Glutamatergic neuron (in vitro differentiated cells): Measurements from ENCODE around the gene TMEM38B. TPM values are rescaled to one million over a fixed set of nuclear protein-coding genes. Genes with fewer than 3 reads are reported as not detected.
"Not testable (repeated sequence)": the region's sequence is repeated elsewhere in the genome, so short reads cannot be mapped to it uniquely, and the experiment has no call there.

Experiments
- DNase-seq: peaks from one replicate; pipeline ENCODE4 v3.0.0; 2022
- H3K27ac Mint-ChIP-seq: one replicate; pipeline ENCODE4 v1.8.0; 2020; ENCODE audit warnings: mild to moderate bottlenecking, mixed read lengths, inconsistent platforms; ENCODE audit not compliant: unreplicated experiment
- H3K27me3 Mint-ChIP-seq: one replicate; pipeline ENCODE4 v1.8.0; 2020; ENCODE audit warnings: mild to moderate bottlenecking, moderate library complexity, mixed read lengths, inconsistent platforms; ENCODE audit not compliant: unreplicated experiment
- H3K36me3 Mint-ChIP-seq: one replicate; pipeline ENCODE4 v1.8.0; 2020; ENCODE audit warnings: mild to moderate bottlenecking, mixed read lengths, inconsistent platforms; ENCODE audit not compliant: unreplicated experiment
- H3K4me1 Mint-ChIP-seq: one replicate; pipeline ENCODE4 v1.8.0; 2020; ENCODE audit warnings: mild to moderate bottlenecking, low read depth, mixed read lengths, inconsistent platforms; ENCODE audit not compliant: unreplicated experiment
- H3K4me3 Mint-ChIP-seq: one replicate; pipeline ENCODE4 v1.8.0; 2020; ENCODE audit warnings: mild to moderate bottlenecking, mixed read lengths, inconsistent platforms; ENCODE audit not compliant: unreplicated experiment
- H3K9me3 Mint-ChIP-seq: one replicate; pipeline ENCODE4 v1.8.0; 2020; ENCODE audit warnings: mild to moderate bottlenecking, moderate library complexity, mixed read lengths, inconsistent platforms; ENCODE audit not compliant: unreplicated experiment
- CTCF ChIP-seq: fragments of 200-600 bp; sonication (generic); IDR thresholded peaks from one replicate; pipeline ENCODE4 v1.5.0; 2021; ENCODE audit not compliant: partially characterized antibody, unreplicated experiment
- total RNA-seq: library from RNA; stranded (reverse); fragmentation: NEBNext Ultra II Directional; extraction: Animal tissue kit (Norgen Biotek cat#: 25700); gene quantifications from one replicate; pipeline ENCODE4 v1.2.1, GENCODE V29; 2021; ENCODE audit not compliant: unreplicated experiment

The TMEM38B gene
- total RNA-seq, 1 donor from 2014 or later: 3.0 TPM

DNA sequence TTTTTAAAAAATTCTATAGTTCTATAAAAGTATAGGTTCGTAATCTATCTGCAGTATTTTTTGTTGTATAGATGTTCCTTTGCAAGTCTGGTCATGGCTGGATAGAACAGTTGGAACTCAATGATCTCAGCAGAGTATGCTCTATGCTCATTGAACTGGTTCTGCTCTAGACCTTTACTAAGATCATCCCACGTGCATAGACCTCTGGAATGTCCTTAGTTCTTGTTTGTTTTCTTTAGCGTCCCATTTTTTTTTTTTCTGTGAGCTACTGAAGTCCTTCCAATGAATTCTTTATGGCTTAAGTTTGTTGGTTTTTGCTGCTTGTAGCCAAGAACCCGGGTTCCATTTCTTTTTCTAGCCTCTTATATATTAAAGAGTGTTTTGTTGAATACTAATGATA, 3.5 kb downstream of the TMEM38B start:
- H3K4me3 Mint-ChIP-seq: no peak overlapping the region
- H3K27me3 Mint-ChIP-seq: peaks cover 2% of the 10 kb centered on the region
- no peaks in the 10 kb centered on the region for H3K9me3 Mint-ChIP-seq
- no peaks in the 10 kb centered on the region for H3K36me3 Mint-ChIP-seq
- no peak overlapping the region for H3K27ac Mint-ChIP-seq
- peaks cover 4% of the 10 kb centered on the region for H3K4me1 Mint-ChIP-seq
- no peak for DNase-seq
- TF ChIP-seq CTCF: no peak

GRCh38 chr9:105698348-105698870, 4.1 kb downstream of the TMEM38B start:
- Mint-ChIP-seq H3K4me3 (no peak overlapping the region), H3K36me3 (no peaks in the 10 kb centered on the region), H3K27me3 (peaks cover 2% of the 10 kb centered on the region), H3K4me1 (peaks cover 4% of the 10 kb centered on the region), H3K9me3 (no peaks in the 10 kb centered on the region), H3K27ac (no peak overlapping the region)
- TF ChIP-seq CTCF: no peak
- DNase-seq: no peak

DNA sequence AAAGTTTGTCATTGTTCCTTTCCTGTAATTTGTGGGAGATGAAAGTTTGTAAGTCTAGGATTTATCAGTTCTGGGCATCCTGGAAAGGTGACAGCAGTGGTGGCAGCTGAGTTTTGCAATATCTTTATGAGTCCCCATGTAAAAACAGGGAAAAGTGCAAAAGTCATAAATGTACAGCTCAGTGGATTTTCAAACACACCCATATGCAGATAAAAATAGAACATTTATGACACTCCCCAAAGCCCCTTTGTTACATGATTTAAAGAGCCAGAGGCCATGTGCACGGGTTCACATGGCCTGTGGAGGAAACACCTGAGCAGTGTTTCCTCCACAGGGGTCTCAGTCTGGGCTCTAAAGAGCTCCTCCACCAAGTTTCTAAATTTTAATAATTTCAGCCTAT, 6.3 kb downstream of the TMEM38B start:
- Mint-ChIP-seq H3K36me3 (no peaks in the 10 kb centered on the region), H3K4me1 (no peaks in the 10 kb centered on the region), H3K9me3 (no peaks in the 10 kb centered on the region), H3K4me3 (no peak overlapping the region), H3K27me3 (no peaks in the 10 kb centered on the region), H3K27ac (no peak overlapping the region)
- no peak for TF ChIP-seq CTCF
- no peak for DNase-seq

- no peak overlapping the region for H3K27ac Mint-ChIP-seq
- no peak for DNase-seq
- H3K9me3 Mint-ChIP-seq: no peaks in the 10 kb centered on the region
- H3K4me1 Mint-ChIP-seq: no peaks in the 10 kb centered on the region
- no peaks in the 10 kb centered on the region for H3K36me3 Mint-ChIP-seq
- no peaks in the 10 kb centered on the region for H3K27me3 Mint-ChIP-seq
- H3K4me3 Mint-ChIP-seq: no peak overlapping the region
- no peak for TF ChIP-seq CTCF
Observed at GRCh38 chr9:105701145-105701544, 6.8 kb downstream of the TMEM38B start.

- no peaks in the 10 kb centered on the region for H3K27me3 Mint-ChIP-seq
- no peaks in the 10 kb centered on the region for H3K36me3 Mint-ChIP-seq
- H3K9me3 Mint-ChIP-seq: no peaks in the 10 kb centered on the region
- H3K27ac Mint-ChIP-seq: no peak overlapping the region
- no peak for DNase-seq
- no peak overlapping the region for H3K4me3 Mint-ChIP-seq
- H3K4me1 Mint-ChIP-seq: no peaks in the 10 kb centered on the region
- TF ChIP-seq CTCF: no peak
Observed at GRCh38 chr9:105702207-105702606, 7.9 kb downstream of the TMEM38B start.

DNA sequence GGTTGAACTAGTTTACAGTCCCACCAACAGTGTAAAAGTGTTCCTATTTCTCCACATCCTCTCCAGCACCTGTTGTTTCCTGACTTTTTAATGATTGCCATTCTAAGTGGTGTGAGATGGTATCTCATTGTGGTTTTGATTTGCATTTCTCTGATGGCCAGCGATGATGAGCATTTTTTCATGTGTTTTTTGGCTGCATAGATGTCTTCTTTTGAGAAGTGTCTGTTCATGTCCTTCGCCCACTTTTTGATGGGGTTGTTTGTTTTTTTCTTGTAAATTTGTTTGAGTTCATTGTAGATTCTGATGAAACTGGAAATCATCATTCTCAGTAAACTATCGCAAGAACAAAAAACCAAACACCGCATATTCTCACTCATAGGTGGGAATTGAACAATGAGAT, 9.3 kb downstream of the TMEM38B start:
- not testable (repeated sequence) for H3K27me3 Mint-ChIP-seq, H3K4me3 Mint-ChIP-seq, H3K36me3 Mint-ChIP-seq, H3K9me3 Mint-ChIP-seq, H3K27ac Mint-ChIP-seq, DNase-seq, H3K4me1 Mint-ChIP-seq
